Lower leg skin (tissue), 3 donors: Measurements from ENCODE around the gene APLF.

ENCODE experiments used
- POLR2A ChIP-seq, 2 donors: fragments of 450-650 bp; IDR thresholded peaks; one replicate each; pipeline ENCODE4 v1.6.1; 2016 to 2017; ENCODE audit warnings: antibody characterized with exemption in 2 of 2, mild to moderate bottlenecking in 1 of 2, moderate library complexity in 1 of 2
- TF ChIP-seq, protein P1 (sequence below), 3 donors: fragments of 450-650 bp; IDR thresholded peaks; one replicate each; pipeline ENCODE4 v1.5.1; 2016; ENCODE audit warnings: antibody characterized with exemption in 3 of 3, mild to moderate bottlenecking in 3 of 3, moderate library complexity in 2 of 3

GRCh38 chr2:68420254-68420910, 47.0 kb upstream of the APLF start:
- TF ChIP-seq, protein P1, sequence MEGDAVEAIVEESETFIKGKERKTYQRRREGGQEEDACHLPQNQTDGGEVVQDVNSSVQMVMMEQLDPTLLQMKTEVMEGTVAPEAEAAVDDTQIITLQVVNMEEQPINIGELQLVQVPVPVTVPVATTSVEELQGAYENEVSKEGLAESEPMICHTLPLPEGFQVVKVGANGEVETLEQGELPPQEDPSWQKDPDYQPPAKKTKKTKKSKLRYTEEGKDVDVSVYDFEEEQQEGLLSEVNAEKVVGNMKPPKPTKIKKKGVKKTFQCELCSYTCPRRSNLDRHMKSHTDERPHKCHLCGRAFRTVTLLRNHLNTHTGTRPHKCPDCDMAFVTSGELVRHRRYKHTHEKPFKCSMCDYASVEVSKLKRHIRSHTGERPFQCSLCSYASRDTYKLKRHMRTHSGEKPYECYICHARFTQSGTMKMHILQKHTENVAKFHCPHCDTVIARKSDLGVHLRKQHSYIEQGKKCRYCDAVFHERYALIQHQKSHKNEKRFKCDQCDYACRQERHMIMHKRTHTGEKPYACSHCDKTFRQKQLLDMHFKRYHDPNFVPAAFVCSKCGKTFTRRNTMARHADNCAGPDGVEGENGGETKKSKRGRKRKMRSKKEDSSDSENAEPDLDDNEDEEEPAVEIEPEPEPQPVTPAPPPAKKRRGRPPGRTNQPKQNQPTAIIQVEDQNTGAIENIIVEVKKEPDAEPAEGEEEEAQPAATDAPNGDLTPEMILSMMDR (IDR thresholded peaks at IDR 0.05): no peak
- TF ChIP-seq POLR2A (IDR thresholded peaks at IDR 0.05): no peak
